Testis (tissue), 2 donors: ENCODE measurements around the gene PARP14.

Experiments used
- CTCF ChIP-seq, 3 experiments: fragments of 450-650 bp in 2 of 3; fragments of 200-600 bp in 1 of 3; sonication (generic) in 1 of 3; IDR thresholded peaks; one replicate each; pipeline ENCODE4 v1.5.1; 2016 to 2019; ENCODE audit warnings: antibody characterized with exemption in 3 of 3, mild to moderate bottlenecking in 2 of 3, moderate library complexity in 1 of 3
- POLR2A ChIP-seq: fragments of 450-650 bp; IDR thresholded peaks from one replicate; pipeline ENCODE4 v1.6.1; 2017; ENCODE audit warnings: antibody characterized with exemption, mild to moderate bottlenecking, moderate library complexity

- TF ChIP-seq CTCF (IDR thresholded peaks at IDR 0.05) (no peak), POLR2A (no peak)
These were observed 15.4 kb downstream of the PARP14 start for GRCh38 chr3:122695927-122696561.
